Measurements from ENCODE around the gene HIVEP1. TPM values are rescaled to one million over a fixed set of nuclear protein-coding genes. Genes with fewer than 3 reads are reported as not detected.

The HIVEP1 gene
- total and polyA plus RNA-seq, 2 of the 8 experiments (the other 6 are each of a cell fraction or from before 2014, with no cell fraction given), result 22.6 to 23.1 TPM

GRCh38 chr6:12051861-12052368, 39.8 kb downstream of the HIVEP1 start (continued):
- TF ChIP-seq EZH2 (IDR thresholded peaks at IDR 0.05; ENCODE audit: low read depth, low read length, severe bottlenecking) (no peak), E2F6 (IDR thresholded peaks at IDR 0.05) (no peak), CTBP2 (IDR thresholded peaks at IDR 0.05; ENCODE audit: borderline replicate concordance, insufficient read depth, insufficient read length, low read length) (no peak), USF2 (IDR thresholded peaks at IDR 0.05; ENCODE audit: low read length) (no peak)
